ENCODE measurements around the gene KLHL40. TPM values are rescaled to one million over a fixed set of nuclear protein-coding genes. Genes with fewer than 3 reads are reported as not detected.
"Not testable (repeated sequence)": the region's sequence is repeated elsewhere in the genome, so short reads cannot be mapped to it uniquely, and the experiment has no call there.

Gene KLHL40
- total RNA-seq, 1 donor from 2014 or later = not detected

GRCh38 chr3:42714171-42714852 is 29.0 kb downstream of the KLHL40 start:
- DNase-seq (ENCODE audit: low spot score) = no peak

GRCh38 chr3:42717306-42717705 is 32.0 kb downstream of the KLHL40 start:
- DNase-seq (ENCODE audit: low spot score) = no peak

GRCh38 chr3:42718338-42718737 is 33.0 kb downstream of the KLHL40 start:
- DNase-seq (ENCODE audit: low spot score) = no peak

- DNase-seq (ENCODE audit: low spot score) = no peak
Measured at GRCh38 chr3:42719002-42719401, 33.7 kb downstream of the KLHL40 start.

- no peak for DNase-seq (ENCODE audit: low spot score)
Measured at GRCh38 chr3:42720126-42720525, 34.8 kb downstream of the KLHL40 start.

GRCh38 chr3:42721690-42722089 is 36.4 kb downstream of the KLHL40 start:
- no peak for DNase-seq (ENCODE audit: low spot score)

GRCh38 chr3:42722442-42722841 is 37.1 kb downstream of the KLHL40 start:
- not testable (repeated sequence) for DNase-seq (ENCODE audit: low spot score)

- no peak for DNase-seq (ENCODE audit: low spot score)
Measured at GRCh38 chr3:42723219-42723618, 37.9 kb downstream of the KLHL40 start.

GRCh38 chr3:42725454-42725853 is 40.1 kb downstream of the KLHL40 start:
- no peak for DNase-seq (ENCODE audit: low spot score)

GRCh38 chr3:42728056-42728455 is 42.7 kb downstream of the KLHL40 start:
- no peak for DNase-seq (ENCODE audit: low spot score)

GRCh38 chr3:42728668-42729364 is 43.5 kb downstream of the KLHL40 start:
- peak; percentile 67 for DNase-seq (ENCODE audit: low spot score)

GRCh38 chr3:42729404-42730145 is 44.2 kb downstream of the KLHL40 start:
- peak; percentile 75 for DNase-seq (ENCODE audit: low spot score)

- peak; percentile 73 for DNase-seq (ENCODE audit: low spot score)
Measured at GRCh38 chr3:42730294-42730693, 45.0 kb downstream of the KLHL40 start.

- peak; percentile 60 for DNase-seq (ENCODE audit: low spot score)
Measured at GRCh38 chr3:42730706-42731420, 45.5 kb downstream of the KLHL40 start.

- DNase-seq (ENCODE audit: low spot score) = peak; percentile 83
Measured at GRCh38 chr3:42731476-42732195, 46.3 kb downstream of the KLHL40 start.

- DNase-seq (ENCODE audit: low spot score) = peak; percentile 39
Measured at GRCh38 chr3:42732196-42732828, 47.0 kb downstream of the KLHL40 start.

GRCh38 chr3:42732829-42733459 is 47.6 kb downstream of the KLHL40 start:
- DNase-seq (ENCODE audit: low spot score) = peak; percentile 60

GRCh38 chr3:42733501-42734262 is 48.3 kb downstream of the KLHL40 start:
- peak; percentile 72 for DNase-seq (ENCODE audit: low spot score)

- DNase-seq (ENCODE audit: low spot score) = peak; percentile 76
Measured at GRCh38 chr3:42734263-42734860, 49.0 kb downstream of the KLHL40 start.

Measured in mesenteric fat pad (tissue), 1 donor.